IPS DF 4.7 (cell line): Measurements from ENCODE around the gene NAE1.
"Not testable (repeated sequence)": the region's sequence is repeated elsewhere in the genome, so short reads cannot be mapped to it uniquely, and the experiment has no call there.

ENCODE experiments used
- DNase-seq: peaks from one replicate; pipeline ENCODE4 v3.0.0-alpha.2; 2013; ENCODE audit warnings: low spot score; ENCODE audit errors: extremely low read depth

Gene NAE1

GRCh38 chr16:66802159-66802558 lies 28.6 kb downstream of the NAE1 start:
- DNase-seq: no peak

GRCh38 chr16:66801320-66802105 lies 29.3 kb downstream of the NAE1 start, which contains the start of gene TERB1:
TSS of gene TERB1 (minus strand) at chr16:66801584. CDS start at chr16:66796798, 4,786 bp downstream.
- DNase-seq: no peak

- DNase-seq: no peak
Measured at GRCh38 chr16:66800856-66801255, 29.9 kb downstream of the NAE1 start.

- DNase-seq: no peak
Measured at GRCh38 chr16:66798161-66798560, 32.6 kb downstream of the NAE1 start.

GRCh38 chr16:66793984-66794383 lies 36.8 kb downstream of the NAE1 start:
- not testable (repeated sequence) for DNase-seq

- DNase-seq: no peak
Measured at GRCh38 chr16:66790130-66790733, 40.5 kb downstream of the NAE1 start.

- DNase-seq: no peak
Measured at GRCh38 chr16:66787427-66787826, 43.3 kb downstream of the NAE1 start.

GRCh38 chr16:66786551-66786950 lies 44.2 kb downstream of the NAE1 start:
- DNase-seq: no peak

GRCh38 chr16:66776457-66776856 lies 54.3 kb downstream of the NAE1 start:
- no peak for DNase-seq

- no peak for DNase-seq
Measured at GRCh38 chr16:66774981-66775380, 55.8 kb downstream of the NAE1 start.

- no peak for DNase-seq
Measured at GRCh38 chr16:66758086-66758485, 72.7 kb downstream of the NAE1 start.

- DNase-seq: no peak
Measured at GRCh38 chr16:66754819-66755218, 76.0 kb downstream of the NAE1 start.

- no peak for DNase-seq
Measured at GRCh38 chr16:66754211-66754610, 76.6 kb downstream of the NAE1 start.

GRCh38 chr16:66752958-66753357 lies 77.8 kb downstream of the NAE1 start:
- DNase-seq: no peak
